ENCODE results near the gene SH3D21.
A peak's percentile ranks its signal among the peaks of the same experiment; 100 is the strongest.

Gene SH3D21

DNA sequence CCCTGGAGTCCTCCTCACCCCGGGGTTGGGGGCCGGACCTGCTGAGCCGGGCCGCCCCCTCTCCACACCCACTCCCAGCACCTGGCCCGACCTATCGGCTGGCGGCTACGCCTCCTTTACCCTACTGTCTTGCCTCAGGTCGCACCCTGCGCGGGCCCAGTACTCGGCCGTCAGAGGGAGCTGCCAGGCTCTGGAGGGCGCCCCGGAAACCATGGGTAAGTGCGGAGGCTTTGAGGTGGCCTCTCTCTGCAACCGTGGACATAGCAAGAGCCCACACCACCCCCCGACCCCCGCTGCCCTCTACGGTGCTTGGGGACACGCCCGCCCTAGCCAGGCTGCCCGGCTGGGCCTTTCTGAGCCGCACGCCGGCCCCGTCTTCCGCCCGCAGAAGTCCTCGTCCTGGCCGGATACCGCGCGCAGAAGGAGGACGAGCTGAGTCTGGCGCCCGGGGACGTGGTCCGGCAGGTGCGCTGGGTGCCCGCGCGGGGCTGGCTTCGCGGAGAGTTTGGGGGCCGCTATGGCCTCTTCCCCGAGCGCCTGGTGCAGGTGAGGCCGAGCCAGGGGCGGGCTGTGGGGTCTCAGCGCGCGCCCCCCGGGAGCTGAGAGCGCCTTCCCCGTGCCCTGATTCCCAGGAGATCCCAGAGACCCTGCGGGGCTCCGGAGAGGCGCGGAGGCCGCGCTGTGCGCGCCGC, at the start of gene SH3D21:
Gene SH3D21, plus strand, starts transcription at position 159 of the 692 bp plus-strand sequence. Its CDS starts 53 bp downstream, at position 212.
- DNase-seq (ENCODE audit: low read depth), result peak; percentile 49

DNA sequence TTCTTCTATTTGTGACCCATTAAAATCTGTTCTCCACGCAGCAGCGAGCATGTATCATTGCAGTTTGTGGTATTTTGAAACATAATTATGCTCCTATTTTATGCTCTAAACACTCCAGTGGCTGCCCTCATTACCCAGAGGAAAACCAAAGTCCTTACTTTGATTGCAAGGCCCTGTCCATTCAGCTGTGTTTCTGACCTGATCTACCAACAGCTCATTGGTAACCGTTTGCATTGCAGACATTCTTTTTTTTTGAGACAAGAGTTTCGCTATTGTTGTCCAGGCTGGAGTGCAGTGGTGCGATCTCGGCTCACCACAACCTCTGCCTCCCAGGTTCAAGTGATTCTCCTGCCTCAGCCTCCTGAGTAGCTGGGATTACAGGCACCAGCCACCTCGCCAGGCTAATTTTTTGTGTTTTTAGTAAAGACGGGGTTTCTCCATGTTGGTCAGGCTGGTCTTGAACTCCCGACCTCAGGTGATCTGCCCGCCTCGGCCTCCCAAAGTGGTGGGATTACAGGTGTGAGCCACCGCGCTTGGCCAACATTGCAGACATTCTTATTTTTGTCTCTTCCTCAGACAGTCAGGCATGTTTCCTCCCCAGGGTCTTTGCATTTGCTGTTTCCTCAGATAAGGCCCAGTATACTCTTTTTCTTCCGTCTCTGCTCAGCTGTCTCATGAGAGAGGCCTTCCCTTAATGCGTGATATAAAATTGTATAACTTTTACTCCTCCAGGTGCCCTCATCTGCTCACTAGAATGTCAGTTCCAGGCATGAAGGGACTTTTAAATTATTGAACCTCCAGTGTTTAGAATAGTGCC, 49.4 kb upstream of the SH3D21 start:
- no peak for DNase-seq (ENCODE audit: low read depth)

DNA sequence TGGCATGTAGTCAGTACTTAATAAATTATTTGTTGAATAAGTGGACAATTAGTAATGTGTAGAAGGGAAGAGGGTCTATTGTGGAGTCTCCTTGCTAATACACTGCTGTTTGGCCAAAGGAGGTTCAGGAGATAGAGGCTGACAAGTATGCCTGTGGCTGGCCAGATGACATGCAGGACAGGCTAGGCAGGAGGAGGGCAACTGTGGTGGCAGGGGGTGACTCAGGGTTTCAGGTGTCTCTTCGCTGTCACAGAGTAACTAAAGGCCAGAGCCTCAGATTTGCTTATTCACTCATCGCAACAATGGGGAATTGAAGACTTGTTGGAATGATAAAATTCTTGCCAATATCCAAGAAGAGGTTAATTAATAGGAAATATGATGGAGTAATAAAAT, 48.8 kb upstream of the SH3D21 start:
- DNase-seq (ENCODE audit: low read depth), result no peak

DNA sequence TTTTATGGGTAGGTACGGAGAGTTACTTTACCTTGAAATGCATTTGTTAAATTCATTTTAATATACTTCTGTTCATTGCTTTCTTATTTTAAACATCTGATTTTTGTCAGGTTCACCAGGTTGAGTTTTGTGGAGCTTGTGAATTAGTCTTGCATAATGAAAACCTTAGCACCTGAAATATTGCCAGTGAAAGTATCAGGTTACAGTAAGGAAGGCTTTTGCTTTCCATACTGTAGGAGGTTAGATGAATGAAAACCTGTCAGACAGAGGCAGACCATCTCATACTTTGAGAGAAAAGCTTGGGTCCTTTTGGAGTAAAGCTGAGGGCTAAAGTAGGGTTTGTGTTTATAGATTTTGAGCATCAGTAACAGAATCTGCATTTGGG, 47.2 kb upstream of the SH3D21 start:
- no peak for DNase-seq (ENCODE audit: low read depth)

DNA sequence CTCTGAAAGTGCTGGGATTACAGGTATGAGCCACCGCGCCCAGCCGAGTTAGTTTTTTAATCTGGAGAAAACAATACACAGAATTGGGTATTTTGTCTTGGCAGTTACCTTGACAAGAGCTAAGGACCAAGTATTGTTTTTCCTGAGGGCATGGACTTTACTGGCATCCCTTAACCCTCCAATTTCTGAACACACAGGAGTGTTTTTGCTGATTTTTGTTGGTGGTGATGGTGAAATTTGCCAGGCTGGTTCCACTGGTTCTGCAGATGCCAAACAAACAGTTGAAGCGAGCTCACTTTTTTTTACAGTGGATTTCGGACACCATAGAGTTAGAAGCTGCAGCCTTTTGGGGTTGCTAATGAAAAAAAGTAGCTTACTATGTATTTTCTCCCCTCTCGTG, 37.2 kb upstream of the SH3D21 start:
- no peak for DNase-seq (ENCODE audit: low read depth)

DNA sequence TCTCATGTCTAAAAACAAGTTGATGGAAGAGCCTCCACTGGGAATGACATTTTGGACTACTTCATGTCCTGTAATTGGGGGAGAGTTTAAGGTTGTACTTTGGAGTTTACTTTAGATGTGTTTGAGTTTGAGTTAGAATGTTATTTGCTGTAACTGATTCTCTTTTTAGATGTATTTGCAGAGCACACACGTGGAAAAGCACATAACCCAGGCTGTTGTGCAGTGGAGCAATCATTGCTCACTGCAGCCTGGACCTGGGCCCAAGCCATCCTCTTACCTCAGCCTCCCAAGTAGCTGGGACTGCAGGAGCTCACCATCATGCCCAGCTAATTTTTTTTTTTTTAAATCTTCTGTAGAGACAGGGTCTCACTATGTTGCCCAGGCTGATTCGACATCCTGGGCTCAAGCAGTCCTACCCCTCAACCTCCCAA, 36.7 kb upstream of the SH3D21 start:
- no peak for DNase-seq (ENCODE audit: low read depth)

DNA sequence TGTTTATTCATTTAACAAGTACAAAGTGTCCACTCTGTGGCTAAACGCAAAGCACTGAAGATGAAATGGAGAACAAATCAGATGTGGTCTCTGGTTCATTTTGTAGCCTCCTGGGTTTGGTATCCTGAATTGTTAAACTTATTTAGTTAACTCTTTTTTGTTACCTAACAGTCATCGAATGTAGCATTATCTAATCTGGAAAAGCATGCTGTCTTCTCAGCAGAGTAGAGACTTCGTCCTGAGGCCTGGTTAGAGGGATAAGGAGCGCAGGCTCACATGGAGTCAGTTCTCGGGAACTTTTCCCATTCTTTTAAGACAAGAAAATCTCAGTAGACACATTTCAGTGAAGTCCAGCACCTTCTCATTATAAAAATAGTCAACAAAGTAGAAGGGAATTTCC, 33.1 kb upstream of the SH3D21 start:
- DNase-seq (ENCODE audit: low read depth), result no peak

DNA sequence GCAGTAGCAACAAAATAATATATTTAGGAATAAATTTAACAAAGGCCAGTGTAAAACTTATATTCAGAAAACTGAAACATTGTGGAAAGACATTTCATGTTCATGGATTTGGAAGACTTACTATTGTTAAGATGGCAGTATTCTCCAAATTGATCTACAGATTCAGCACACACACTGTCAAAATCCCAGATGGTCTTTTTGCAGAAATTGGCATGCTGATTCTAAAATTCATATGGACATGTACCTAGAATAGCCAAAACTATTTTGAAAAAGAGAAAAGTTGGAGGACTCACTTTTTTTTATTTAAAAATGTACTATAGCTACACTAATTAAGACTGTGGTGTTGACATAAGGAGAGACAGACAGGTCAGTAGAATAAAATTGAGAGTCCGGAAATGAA, 32.0 kb upstream of the SH3D21 start:
- no peak for DNase-seq (ENCODE audit: low read depth)

DNA sequence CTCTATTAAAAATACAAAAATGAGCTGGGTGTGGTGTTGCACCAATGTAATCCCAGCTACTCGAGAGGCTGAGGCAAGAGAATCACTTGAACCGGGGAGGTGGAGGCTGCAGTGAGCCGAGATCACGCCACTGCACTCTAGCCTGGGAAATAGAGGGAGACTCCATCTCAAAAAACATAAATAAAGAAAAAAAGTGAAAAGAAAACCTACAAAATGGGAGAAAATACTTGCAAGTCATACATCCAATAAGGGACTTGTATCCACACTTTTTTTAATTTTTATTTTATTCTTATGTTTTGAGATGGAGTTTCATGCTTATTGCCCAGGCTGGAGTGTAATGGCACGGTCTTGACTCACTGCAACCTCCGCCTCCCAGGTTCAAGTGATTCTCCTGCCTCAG, 29.5 kb upstream of the SH3D21 start:
- no peak for DNase-seq (ENCODE audit: low read depth)

DNA sequence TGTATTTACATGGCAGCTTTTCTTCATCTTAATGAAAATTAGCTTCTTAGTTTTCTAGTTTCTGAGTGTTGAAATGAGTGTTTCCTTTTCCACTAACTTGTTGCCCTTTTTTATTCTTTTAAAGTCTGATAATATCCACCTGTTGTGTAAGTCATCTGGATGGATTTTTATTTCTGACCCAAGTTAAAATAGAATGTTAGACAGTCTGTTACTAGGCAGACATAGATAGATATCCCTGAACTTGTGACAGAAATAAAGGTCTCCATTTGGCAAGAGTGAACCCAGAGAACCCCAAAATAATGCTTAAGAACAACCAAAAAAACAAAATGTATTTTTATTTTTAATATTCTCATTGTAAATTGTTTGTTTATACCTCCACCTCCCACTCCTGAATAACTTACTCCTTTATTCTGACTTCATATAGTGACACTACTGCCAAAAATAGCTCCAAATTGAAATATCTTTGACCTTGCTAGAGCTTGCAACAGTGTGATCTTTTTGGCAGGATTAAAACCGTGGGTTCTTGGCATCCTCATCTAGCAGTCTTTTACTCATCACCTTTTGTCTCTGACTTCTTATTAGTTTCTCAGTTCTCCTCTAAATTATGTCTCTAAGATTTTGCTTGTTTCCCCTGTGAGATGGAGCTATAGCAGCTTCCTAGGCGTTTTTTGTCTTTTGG, 26.9 kb upstream of the SH3D21 start:
- DNase-seq (ENCODE audit: low read depth), result no peak

DNA sequence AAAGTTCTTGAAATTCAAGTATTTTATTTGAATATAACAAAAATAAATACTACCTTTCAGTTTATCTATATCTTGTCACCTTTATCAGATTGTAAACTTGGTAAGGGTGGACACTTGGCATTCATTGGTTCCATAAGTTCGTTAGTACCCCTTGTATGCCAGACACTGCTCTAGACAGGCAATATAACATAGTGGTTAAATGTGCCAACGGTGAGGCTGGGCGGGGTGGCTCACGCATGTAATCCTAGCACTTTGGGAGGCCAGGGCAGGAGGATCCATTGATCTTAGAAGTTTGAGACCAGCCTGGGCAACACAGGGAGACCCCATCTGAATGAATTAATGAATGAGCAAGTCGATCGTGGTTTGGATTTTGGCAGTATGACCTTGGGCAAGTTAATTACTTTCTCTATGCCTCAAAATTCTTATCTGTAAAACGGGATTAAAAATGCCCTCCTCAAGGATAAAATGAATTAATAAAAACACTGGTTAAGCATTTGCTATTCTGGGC, 26.3 kb upstream of the SH3D21 start:
- DNase-seq (ENCODE audit: low read depth), result no peak

DNA sequence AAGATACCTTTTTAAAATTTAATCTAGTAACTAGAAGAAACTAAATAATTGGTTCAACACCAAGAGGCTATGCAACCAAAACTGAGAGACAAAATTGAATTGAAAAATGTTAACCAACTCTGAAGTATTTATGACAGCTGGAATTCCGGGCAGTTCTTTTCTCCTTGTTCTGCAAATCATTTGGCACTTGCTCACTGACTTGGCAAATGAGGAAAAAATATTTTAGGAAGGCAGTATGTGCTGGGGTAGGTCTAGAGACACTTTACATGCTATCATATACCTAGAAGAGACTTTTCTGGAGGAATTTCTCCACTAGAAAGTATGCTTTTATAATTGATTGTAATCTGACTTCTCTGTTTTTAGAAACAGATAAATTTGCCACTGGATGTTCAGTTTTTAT, 22.1 kb upstream of the SH3D21 start:
- no peak for DNase-seq (ENCODE audit: low read depth)

DNA sequence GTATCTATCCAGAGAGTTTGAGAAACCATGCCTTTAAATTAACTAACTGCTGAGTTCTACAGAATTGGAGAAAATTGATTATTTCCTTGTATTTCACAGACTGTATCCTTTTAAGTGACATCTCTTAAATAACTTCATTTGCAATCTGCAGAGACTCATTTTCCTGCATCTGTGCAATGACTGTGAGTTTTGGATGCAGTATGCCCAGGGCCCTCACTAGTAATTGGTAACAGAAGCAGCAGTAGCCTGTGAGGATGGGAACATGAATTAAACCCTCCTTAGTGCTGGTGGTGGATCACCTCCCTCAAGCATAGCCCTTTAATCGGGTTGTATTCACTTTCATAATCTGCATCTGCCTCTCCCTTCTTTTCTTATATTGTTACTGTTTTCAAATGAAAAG, 21.7 kb upstream of the SH3D21 start:
- no peak for DNase-seq (ENCODE audit: low read depth)

DNA sequence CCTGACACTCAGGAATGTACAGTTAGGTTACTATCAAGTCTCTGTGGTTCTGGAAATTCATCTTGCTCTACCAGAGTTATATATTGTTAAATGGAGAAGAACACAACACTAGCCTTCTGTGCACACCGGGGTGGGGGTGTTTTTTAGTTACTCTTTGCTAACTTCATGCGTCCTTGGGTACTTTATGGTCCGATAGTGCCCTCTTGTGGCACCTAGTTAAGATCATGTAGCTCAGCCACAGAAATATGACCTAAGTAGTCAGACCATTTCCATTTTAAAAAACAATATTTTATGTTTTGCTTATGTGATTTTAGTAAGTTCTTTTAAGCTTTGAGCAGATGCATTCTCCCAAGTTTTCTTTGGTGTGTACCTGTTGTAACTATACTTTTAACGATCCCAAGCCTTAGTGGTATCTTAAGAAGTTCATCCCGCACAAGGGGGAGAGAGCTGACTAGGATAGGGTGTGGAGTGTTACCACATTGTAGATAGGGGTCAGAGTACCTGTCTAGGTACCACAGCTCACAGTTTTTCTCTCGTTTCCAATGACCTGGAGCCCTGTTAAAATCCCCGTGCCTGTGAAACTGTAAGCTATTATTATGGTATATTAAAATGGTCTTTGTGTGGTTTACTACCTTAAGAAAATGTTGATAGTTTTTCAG, 20.6 kb upstream of the SH3D21 start:
- peak; percentile 25 for DNase-seq (ENCODE audit: low read depth)

DNA sequence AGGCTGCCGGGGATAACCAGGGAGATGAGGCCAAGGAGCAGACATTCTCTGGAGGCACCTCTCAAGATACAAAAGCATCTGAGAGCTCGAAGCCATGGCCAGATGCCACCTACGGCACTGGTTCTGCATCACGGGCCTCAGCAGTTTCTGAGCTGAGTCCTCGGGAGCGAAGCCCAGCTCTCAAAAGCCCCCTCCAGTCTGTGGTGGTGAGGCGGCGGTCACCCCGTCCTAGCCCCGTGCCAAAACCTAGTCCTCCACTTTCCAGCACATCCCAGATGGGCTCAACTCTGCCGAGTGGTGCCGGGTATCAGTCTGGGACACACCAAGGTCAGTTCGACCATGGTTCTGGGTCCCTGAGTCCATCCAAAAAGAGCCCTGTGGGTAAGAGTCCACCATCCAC, 19.4 kb upstream of the SH3D21 start:
- DNase-seq (ENCODE audit: low read depth), result no peak

DNA sequence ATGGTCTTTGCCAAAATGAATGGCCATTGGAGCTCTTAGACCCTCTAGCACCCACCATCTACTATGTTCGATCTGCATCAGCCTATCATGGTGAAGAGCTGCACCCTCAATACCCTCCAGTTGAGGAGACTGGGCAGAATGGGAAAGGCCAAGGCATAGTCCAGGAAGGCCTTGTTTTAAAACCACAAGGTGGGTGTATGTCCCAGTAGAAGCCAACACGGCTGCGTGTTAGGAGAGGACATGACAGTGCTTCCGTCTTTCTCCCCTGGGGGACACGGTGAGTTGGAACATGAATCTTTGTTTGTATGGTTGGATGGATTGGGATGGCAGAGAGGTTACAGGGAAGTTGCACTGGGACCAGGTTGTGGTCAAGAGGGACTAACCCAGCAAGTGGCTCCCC, 18.6 kb upstream of the SH3D21 start:
- no peak for DNase-seq (ENCODE audit: low read depth)

DNA sequence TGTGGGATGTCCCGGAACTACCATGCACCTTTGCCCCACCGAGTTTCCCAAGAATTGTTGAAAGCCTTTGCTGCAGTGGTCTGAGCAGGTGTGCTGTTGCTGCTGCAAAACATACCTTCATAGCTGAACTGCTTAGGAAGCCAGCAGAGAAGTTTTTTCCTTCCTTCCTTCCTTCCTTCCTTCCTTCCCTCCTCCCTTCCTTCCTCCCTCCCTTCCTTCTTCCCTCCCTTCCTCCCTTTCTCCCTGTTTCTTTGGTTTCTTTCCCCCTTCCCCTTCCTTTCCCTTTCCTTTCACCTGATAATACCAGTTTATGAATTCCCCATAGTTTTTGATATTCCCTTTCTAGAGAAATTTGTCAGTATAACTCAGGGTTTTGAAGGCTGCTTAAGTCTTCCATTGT, 10.8 kb upstream of the SH3D21 start:
- DNase-seq (ENCODE audit: low read depth), result no peak

DNA sequence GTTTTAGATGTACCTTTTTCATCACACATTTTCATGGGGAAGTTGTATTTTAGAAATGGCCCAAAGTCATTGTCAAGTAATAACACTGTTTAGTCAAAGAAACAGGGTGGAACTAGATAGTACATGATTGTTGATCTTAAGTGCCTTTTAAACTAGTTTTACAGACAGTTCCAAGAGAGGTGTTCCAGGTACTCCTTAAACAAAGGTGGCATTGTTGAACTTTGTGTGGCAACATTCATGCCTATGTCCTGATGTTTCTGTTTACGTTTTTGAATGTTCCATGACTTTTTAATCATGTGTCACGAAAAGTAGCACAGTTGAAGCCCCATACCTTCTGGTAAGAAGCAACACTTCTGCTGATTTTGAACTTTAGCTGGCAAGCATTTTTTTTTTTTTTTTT, 9.1 kb upstream of the SH3D21 start:
- no peak for DNase-seq (ENCODE audit: low read depth)

DNA sequence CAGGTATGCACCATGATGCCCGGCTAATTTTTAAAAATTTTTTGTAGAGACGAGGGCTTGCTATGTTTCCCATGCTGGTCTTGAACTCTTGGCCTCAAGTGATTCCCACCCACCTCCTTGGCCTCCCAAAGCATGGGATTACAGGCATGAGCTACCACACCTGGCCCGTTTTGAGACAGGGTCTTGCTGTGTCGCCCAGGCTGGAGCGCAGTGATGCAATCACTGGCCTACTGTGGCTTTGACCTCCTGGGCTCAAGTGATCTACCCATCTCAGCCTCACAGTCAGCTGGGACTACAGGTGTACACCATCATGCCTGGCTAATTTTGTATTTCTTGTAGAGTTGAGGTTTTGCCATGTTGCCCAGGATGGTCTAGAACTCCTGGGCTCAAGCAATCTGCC, 7.5 kb upstream of the SH3D21 start:
- DNase-seq (ENCODE audit: low read depth), result no peak

DNA sequence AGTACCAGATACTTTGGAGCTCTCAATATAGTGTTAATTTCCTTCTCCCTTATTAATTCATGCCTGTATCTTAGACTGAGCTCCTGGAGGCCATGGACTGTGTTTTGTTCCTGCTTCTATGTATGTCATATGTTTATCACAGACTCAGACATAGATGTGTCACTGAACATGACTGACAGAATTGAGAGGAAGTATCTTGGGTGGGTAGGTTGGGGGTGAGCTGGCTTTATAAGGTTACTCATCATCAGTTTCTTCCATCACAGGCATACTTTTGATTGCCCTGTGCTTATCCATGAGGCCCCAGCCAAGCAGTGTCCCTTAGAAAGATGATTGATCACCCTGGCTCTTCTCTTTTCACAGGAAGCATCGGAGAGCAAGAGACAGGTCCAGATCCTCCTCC, 5.6 kb upstream of the SH3D21 start:
- no peak for DNase-seq (ENCODE audit: low read depth)

DNA sequence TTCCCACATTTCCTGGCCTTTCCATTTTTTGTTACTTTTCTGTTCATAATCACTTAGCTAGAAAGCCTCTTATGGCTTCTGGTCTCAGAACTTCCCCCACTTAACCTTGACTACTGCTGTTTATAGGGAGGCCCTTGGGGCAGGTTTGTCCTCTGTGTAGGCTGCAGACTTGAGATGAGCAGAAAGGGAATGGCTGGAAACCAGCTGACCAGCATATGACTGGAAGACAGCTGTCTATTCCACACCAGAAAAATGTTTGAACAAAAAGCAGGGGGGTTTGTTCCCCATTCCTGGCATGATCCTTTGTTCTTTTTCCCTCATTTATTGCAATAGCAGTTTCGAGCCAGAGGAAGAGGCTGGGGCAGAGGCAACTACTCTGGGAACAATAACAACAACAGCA, 4.9 kb upstream of the SH3D21 start:
- DNase-seq (ENCODE audit: low read depth), result no peak

DNA sequence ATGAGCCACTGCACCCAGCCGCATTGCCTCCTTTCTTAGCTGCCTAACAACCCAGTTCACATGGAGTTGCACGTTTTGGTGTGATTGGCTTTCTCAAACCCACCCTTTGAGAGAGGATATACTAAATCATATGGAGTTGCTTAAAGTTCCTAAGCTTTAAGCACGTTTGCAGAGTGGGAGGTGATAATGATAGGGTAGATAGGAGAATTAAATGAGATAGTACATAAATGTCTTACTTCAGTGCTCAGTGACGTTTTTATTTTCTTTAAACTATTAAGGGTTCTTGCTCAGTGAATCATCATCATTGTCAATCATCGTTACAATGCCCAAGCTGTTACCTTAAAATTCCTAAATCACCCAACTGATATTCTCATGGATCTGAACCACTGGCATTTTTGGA, 2.9 kb upstream of the SH3D21 start:
- no peak for DNase-seq (ENCODE audit: low read depth)

All from activated T-cell treated with anti-CD3 and anti-CD28 coated beads for 48 hours (primary cell).